GM06990 (cell line): ENCODE results near the gene CELF1.
A peak's percentile ranks its signal among the peaks of the same experiment; 100 is the strongest.
"Not testable (repeated sequence)": the region's sequence is repeated elsewhere in the genome, so short reads cannot be mapped to it uniquely, and the experiment has no call there.

Source experiments
- DNase-seq: peaks from one replicate; pipeline ENCODE4 v3.0.0-alpha.2; 2011; ENCODE audit not compliant: insufficient read length; ENCODE audit errors: extremely low read depth
- H3K27me3 ChIP-seq: replicated peaks from 2 replicates; pipeline ENCODE4 v1.6.0; 2011; ENCODE audit warnings: low read length; ENCODE audit not compliant: control insufficient read depth, insufficient read depth
- H3K36me3 ChIP-seq: 2 replicates; pipeline ENCODE4 v1.5.1; 2011; ENCODE audit warnings: low read length; ENCODE audit not compliant: control insufficient read depth, insufficient read depth
- H3K4me3 ChIP-seq: replicated peaks from 2 replicates; pipeline ENCODE4 v1.5.1; 2011; ENCODE audit warnings: low read depth, mild to moderate bottlenecking, control low read depth, low read length
- TF ChIP-seq, protein P1 (sequence below): IDR thresholded peaks from 2 replicates; pipeline ENCODE4 v1.5.1; 2011; ENCODE audit warnings: low read length, control low read depth, mild to moderate bottlenecking, inconsistent platforms; ENCODE audit not compliant: insufficient read depth, poor library complexity, severe bottlenecking

Gene CELF1

DNA sequence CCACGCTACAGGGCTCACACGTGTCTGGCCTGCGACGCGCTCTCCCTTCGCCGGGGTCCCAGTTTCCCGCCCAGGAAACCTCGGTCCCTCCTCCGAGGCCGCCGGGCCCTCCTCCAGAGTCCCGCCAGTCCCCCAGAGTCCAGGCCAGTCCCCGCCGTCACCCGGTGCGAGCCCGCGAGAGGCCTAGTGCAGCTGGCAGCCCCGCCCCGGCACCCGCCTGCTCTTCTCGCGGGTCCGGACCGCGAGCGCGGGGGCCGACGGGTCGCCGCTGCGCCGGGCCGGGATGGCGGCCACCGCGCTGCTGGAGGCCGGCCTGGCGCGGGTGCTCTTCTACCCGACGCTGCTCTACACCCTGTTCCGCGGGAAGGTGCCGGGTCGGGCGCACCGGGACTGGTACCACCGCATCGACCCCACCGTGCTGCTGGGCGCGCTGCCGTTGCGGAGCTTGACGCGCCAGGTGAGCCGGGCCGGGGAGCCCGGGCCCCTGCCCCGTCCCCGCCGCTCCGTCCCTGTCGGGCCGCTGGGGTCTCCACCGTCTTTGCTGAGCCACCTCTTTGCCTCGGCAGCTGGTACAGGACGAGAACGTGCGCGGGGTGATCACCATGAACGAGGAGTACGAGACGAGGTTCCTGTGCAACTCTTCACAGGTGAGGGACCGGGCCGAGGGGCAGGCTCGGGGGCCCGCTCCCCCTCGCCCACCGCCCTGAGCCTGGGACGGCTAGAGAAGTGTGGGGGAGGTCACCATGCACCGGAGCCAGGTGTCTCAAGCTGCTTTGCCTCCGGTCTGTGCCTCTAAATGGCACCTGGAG, 12.6 kb upstream of the CELF1 start, which contains the start of gene PTPMT1:
Gene PTPMT1 (plus strand): TSS at position 260 of the 809 bp plus-strand sequence. CDS start 24 bp downstream, at position 284.
- DNase-seq = peak; percentile 87
- Histone ChIP-seq H3K4me3 (peak within 1 kb of the TSS; percentile 97), H3K36me3 (peaks cover 5% of the 10 kb centered on the region), H3K27me3 (no peaks in the 10 kb centered on the region)
- TF ChIP-seq, protein P1, sequence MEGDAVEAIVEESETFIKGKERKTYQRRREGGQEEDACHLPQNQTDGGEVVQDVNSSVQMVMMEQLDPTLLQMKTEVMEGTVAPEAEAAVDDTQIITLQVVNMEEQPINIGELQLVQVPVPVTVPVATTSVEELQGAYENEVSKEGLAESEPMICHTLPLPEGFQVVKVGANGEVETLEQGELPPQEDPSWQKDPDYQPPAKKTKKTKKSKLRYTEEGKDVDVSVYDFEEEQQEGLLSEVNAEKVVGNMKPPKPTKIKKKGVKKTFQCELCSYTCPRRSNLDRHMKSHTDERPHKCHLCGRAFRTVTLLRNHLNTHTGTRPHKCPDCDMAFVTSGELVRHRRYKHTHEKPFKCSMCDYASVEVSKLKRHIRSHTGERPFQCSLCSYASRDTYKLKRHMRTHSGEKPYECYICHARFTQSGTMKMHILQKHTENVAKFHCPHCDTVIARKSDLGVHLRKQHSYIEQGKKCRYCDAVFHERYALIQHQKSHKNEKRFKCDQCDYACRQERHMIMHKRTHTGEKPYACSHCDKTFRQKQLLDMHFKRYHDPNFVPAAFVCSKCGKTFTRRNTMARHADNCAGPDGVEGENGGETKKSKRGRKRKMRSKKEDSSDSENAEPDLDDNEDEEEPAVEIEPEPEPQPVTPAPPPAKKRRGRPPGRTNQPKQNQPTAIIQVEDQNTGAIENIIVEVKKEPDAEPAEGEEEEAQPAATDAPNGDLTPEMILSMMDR = no peak

- no peak for DNase-seq
- H3K4me3 ChIP-seq = peak overlapping the region; percentile 97
- H3K27me3 ChIP-seq = no peaks in the 10 kb centered on the region
- TF ChIP-seq, protein P1 = no peak
- H3K36me3 ChIP-seq = peaks cover 5% of the 10 kb centered on the region
Observed at GRCh38 chr11:47564933-47565339, 12.0 kb upstream of the CELF1 start.

- H3K36me3 ChIP-seq, DNase-seq, H3K27me3 ChIP-seq, H3K4me3 ChIP-seq: not testable (repeated sequence)
Observed at GRCh38 chr11:47564366-47564765, 11.4 kb upstream of the CELF1 start.

- H3K36me3 ChIP-seq, DNase-seq, H3K27me3 ChIP-seq, H3K4me3 ChIP-seq: not testable (repeated sequence)
Observed at GRCh38 chr11:47562393-47562792, 9.5 kb upstream of the CELF1 start.

DNA sequence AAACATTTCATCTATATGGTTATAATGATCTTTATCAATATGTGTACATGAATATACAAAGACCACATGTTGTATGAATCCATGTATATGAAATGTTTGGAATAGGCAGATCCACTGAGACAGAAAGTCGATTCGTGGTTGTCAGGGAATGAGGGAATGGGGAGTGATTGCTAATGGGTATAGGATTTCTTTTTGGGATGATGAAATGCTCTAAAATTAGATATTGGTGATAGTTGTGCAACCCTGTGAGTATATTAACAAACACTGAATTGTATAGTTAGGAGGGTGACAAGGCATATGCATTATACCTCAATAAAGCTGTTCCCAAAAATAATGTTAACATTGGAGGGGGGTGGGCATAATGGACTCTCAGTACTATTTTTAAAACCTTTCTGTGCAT, 7.5 kb upstream of the CELF1 start:
- no peaks in the 10 kb centered on the region; the same call in 1 of the 2 replicates for H3K36me3 ChIP-seq
- no peaks in the 10 kb centered on the region for H3K27me3 ChIP-seq
- TF ChIP-seq, protein P1 = no peak
- H3K4me3 ChIP-seq = no peak overlapping the region
- DNase-seq = no peak

DNA sequence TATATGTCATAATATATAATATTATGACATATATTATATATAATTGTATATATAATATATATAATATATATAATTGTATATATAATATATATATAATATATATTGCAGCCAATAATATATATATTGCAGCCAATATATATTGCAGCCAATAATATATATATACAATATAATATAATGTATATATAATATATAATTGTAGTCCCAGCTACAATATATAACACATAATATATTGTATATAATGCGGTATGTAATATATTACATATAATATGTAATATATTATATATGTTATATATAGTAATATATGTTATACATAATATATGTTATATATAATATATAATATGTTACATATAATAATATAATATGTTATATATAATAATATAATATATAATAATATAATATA, 5.8 kb upstream of the CELF1 start:
- TF ChIP-seq, protein P1 = no peak
- Histone ChIP-seq H3K27me3 (no peaks in the 10 kb centered on the region), H3K4me3 (no peak overlapping the region), H3K36me3 (no peaks in the 10 kb centered on the region; the same call in 1 of the 2 replicates)
- no peak for DNase-seq

- not testable (repeated sequence) for DNase-seq, H3K4me3 ChIP-seq, H3K27me3 ChIP-seq, H3K36me3 ChIP-seq
Observed at GRCh38 chr11:47557004-47557403, 4.1 kb upstream of the CELF1 start.
